Ecto neural progenitor cell (in vitro differentiated cells): Measurements from ENCODE around the gene STYX.

ENCODE experiments used
- DNase-seq: peaks from one replicate; pipeline ENCODE4 v3.0.0-alpha.2; 2018; ENCODE audit warnings: low spot score

Gene STYX

DNA sequence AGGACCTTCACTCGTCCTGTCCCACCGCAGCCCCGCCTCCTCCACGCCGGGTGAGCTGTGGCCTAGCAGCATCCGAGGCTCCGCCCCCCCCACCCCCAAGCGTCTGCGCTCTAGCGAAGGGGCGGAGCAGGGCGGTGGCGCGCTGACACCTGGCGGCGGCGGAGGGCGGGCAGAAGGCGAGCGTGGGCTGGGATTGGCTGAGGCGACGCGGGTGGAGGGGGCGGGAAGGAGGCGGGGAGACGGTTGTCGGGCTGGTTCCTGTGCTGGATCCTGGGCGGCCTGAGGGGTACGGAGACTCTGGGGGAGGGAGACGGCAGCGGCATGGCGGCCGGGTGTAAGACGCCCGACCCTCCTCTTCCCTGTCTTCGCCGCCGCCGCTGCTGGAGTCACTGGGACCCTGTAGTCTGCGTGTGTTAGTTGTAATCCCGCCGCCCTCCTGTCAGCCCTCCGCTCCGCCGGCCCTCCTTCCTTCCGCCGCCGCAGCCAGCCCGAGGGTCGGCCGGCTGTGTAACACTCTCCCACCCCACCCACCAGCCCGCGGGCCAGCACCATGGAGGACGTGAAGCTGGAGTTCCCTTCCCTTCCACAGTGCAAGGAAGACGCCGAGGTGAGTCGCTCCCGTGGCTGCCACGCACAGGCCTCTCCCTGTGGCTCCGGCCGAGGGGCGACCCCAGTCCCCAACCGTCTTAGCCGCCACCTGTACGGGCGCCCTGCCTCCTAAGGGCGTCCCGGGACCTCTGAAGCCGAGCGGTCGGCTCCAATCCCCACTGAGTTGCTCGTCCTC, at the start of gene STYX:
STYX (plus strand) TSS at position 242 of the 784 bp plus-strand sequence; CDS start at position 551, 309 bp downstream.
- peak; percentile 99 for DNase-seq

DNA sequence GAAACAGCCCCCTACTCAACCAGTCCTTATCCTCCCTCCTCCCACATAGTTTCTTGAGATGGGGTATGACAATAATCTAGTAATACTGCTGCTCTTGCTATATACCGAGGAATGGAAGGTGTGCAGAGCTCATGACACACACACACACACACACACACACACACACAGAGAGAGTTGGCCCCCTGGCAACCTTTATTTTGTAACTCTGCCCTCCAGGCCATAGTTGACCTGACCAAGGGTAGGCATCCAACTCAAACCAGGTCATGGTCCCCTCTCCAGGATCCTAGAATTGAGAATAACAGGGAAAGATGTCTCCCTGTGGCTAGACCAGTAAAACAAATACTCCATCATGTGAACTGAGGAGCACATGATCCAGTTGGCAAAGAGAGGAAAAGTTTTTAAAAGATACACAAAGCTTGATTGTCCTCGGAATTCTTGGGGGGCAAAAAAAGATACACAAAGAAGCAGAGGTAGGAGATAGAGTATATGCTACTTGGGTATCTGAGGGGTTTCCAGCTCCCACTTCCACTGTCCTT, 45.9 kb upstream of the STYX start:
- no peak for DNase-seq

- DNase-seq: no peak
Observed at GRCh38 chr14:52686176-52686575, 43.8 kb upstream of the STYX start.

DNA sequence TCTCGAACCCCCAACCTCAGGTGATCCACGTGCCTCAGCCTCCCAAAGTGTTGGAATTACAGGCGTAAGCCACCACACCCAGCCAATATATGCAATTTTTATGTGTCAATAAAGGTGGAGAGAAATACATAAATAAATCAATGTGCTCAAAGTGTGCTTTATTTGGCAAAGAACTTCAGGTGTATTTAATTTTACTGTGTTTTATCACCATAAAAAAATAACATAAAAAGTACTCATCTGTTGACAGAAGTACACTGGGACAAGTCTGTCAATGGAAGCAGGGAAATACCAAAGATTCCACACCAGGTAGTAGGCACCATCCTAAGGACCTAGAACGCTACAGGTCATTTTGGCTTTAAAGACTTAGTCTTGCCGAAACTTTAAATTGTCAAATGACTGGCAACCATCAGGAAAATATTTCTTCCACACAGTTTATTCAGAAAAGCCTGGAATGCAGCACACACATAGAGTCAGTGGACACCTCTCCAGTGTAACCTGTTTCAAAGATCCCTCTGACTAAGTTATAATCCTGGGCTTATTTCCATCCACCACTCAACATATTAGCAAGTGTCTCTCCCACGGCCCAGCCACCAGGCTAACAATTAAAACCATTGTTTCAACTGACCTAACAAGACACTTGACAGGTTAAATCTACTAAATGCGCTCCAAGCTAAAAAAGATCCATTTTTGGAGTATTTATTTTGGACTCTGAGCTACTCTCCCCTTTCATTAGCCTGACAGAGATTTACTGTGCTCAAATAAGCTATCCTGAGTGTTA, 38.8 kb upstream of the STYX start:
- DNase-seq: no peak

- no peak for DNase-seq
Observed at GRCh38 chr14:52692248-52692962, 37.6 kb upstream of the STYX start.

GRCh38 chr14:52693036-52693435, 36.9 kb upstream of the STYX start:
- DNase-seq: no peak

DNA sequence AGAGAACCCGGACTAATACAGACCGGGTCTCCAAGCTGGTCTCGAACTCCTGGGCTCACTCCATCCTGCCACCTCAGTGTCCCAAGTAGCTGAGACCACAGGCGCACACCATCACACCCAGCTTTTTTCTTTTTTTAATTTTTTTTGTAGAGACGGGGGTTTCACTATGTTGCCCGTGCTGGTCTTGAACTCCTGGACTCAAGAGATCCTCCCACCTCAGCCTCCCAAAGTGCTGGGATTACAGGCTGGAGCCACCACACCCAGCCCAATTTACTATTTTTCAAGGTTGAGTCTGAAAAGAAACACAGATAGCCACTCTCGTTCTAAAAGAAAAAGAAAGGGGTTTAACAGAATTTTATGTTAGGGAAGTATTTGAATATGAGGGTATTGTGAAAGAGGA, 36.4 kb upstream of the STYX start:
- no peak for DNase-seq

GRCh38 chr14:52694761-52695480, 35.0 kb upstream of the STYX start:
- no peak for DNase-seq

DNA sequence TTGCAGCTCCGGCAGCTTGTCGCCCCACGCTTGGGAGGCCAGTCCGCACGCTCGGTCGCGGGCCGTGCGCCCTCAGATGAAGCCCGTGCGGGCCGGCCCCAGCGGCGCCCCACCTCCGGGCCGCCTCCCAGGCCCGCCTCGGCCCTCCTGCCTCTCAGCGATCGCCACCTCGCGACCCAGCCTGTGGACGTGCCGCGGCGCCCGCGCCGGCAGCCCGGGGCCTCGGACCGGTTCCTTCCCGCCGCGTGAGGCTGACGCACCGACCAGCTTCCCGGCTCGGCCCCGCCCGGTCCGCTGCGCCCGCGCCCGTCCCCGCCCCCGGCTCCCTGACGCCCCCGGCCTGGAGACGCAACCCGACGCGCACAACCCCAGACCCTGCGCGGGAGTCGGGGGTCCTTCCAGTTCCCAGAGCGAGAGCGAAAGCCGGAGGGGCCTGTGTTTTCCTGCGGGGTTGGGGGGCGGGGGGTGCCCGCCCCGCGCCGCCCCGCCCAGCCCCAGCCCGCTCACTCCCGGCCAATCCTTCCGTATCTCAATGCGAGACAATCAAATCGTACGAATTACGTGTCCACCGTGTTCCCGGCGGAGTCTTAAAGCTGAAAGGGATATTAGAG, 34.4 kb upstream of the STYX start, which contains the start of gene ERO1A:
ERO1A (minus strand) TSS at position 78 of the 611 bp plus-strand sequence; CDS start at position 1, 77 bp downstream.
- peak; percentile 84 for DNase-seq

DNA sequence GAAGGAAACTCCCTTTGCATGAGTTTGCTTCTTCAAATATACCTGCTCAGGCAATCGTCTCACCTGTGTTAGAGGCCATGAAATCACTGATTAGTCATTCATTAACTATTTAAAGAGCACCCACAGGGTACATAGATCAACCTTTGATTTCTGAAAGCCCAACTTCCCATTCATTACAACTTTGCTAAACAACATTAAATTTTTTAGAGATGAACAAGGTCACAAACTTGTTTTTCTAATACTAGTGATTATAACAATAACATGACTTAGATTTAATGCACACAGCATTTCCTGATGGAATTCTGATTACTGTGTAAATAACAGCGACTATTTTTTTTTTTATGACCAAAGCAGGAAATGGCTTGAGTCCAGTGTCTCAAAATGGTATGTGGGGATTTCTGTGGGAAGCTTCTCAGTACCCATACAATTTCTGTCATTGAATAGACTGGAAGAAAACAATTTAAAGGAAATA, 29.2 kb upstream of the STYX start:
- DNase-seq: no peak

GRCh38 chr14:52701223-52701622, 28.7 kb upstream of the STYX start:
- no peak for DNase-seq

- no peak for DNase-seq
Observed at GRCh38 chr14:52703225-52703624, 26.7 kb upstream of the STYX start.

- DNase-seq: no peak
Observed at GRCh38 chr14:52703664-52704063, 26.3 kb upstream of the STYX start.

DNA sequence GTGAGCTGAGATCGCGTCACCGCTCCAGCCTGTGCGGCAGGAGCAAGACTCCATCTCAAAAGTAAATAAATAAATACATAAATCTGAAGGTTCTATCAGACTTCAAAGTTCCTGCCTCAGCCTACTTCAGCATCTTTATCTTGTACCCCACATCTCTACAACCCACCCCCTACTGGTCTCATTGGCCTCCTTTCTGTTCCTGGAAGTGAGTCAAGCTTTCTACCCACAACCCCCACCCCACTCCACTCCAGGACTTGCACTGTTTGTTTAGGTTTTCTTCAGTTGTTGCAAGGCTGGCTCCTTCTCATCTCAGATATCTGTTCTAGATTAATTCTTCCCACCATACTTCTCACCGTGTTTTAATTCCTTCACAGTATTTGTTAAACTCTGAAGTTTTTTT, 23.7 kb upstream of the STYX start:
- no peak for DNase-seq

DNA sequence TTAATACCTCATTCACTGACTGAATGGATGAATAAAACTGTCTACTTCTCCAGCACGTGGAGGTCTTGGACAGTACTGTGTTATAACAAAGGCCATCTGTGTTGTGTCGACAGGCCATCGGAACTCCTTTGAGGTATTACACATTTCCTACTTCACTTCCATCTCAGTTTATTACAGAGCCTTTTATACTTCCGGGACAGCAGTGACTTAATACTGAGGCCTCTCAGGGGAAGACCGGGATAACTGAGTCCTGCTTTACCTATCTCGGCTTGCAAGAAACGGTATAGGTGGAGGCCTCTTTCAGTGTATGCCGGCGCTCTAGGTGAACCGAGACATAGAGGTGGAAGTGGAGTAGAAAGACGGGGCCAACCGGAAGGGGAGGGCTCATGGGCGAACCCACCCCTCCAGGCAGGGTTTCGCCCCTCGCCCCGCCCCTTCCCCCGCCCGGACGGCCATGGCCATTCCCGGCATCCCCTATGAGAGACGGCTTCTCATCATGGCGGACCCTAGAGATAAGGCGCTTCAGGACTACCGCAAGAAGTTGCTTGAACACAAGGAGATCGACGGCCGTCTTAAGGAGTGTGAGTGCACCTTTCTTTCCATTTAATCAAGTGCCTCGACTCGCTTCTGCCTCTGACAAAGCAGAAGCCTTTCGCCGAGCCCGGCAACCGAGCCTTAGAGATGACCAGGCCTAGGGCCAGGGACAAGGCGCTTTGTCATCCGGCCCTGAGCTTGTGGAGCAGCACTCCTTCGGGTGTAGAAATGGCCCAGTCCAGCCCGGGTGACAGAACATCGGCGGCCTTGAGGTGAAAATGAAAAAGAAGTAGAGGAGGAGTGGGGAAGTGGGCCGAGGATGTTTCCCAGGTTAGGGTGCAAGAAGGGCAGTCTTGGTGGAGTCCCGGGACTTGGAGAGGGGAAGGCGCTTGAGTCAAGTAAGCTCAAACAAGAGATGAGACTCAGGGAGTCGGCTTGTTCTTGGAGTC, 23.0 kb upstream of the STYX start, which contains the start of gene PSMC6:
PSMC6 (plus strand) TSS at position 477 of the 983 bp plus-strand sequence; CDS start at position 497, 20 bp downstream.
- DNase-seq: peak; percentile 94

DNA sequence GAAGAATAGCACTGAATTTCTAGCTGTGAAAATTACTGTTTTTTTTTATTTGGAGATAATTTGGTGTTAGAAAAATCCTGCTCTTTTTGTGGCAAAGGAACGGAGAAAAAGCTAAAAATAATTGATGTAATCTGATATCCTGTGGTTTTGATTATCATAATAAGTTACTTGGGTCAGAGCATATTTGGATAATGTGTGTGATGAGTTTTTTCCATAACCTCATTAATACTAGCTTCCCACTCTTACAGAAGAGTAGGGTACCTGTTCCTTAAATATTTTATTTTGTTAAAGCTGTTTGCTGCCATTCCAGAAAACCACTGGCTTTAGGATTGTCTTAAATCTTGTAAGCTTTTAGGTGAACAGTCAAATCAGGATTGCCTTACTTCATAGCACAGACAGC, 18.3 kb upstream of the STYX start:
- no peak for DNase-seq

DNA sequence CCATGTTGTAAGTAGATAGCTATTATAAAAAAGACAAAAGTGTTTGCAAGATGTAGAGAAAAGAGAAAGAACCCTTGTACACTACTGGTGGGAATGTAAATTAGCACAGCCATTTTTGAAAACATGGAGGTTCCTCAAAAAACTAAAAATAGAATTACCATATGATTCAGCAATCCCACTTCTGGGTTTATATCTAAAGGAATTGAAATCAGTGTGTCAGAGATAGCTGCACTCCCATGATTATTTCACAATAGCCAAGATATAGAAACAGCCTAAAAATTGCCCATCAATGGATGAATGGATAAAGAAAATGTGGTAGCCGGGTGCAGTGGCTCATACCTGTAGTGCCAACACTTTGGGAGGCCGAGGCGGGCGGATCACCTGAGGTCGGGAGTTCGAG, 13.8 kb upstream of the STYX start:
- no peak for DNase-seq

DNA sequence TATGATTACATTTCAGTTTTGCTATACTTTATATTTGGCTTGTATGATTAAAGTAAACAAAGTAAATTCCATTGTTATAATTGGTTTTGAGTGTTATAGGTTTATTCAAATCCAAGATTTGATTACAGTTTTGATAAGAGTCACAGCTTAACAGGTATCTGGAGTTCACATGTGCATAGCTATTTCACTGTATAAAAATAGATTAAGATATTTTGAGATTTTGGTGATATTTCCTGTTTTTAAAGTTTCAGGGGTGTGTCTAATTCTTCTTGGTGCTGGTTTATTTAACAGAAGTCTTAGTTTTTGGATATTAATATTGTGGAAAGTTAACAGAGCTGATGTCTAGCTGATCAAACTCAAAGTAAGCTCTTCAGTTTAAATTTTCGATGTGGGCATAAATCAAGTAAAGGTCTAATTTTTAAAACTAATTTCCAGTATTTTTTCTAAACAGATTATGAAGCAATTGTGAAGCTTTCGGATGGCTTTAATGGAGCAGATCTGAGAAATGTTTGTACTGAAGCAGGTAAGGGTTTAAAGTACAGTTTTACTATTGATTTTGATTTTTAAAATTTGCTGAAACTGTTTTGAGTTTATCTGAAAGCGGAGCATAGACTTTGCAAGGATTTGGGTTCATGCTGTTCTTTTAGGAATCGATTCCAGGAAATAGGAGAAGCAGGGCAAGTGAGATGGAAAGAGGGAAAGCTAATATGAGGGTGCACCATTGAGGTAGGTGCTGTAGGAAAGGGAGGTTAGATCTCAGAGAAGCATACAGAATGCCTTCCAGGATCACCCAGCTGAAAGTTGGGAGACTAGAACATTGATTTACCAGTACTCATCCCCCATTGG, 6.2 kb upstream of the STYX start:
- DNase-seq: no peak

GRCh38 chr14:52724360-52724644, 5.7 kb upstream of the STYX start:
- DNase-seq: no peak
